ENCODE measurements around the gene FBLN1. TPM values are rescaled to one million over a fixed set of nuclear protein-coding genes. Genes with fewer than 3 reads are reported as not detected.

FBLN1 gene
- total and polyA plus RNA-seq, 2 of the 13 experiments (the other 11 are each of a cell fraction or from before 2014, with no cell fraction given), result 37.3 to 103 TPM

- TF ChIP-seq, protein P1, sequence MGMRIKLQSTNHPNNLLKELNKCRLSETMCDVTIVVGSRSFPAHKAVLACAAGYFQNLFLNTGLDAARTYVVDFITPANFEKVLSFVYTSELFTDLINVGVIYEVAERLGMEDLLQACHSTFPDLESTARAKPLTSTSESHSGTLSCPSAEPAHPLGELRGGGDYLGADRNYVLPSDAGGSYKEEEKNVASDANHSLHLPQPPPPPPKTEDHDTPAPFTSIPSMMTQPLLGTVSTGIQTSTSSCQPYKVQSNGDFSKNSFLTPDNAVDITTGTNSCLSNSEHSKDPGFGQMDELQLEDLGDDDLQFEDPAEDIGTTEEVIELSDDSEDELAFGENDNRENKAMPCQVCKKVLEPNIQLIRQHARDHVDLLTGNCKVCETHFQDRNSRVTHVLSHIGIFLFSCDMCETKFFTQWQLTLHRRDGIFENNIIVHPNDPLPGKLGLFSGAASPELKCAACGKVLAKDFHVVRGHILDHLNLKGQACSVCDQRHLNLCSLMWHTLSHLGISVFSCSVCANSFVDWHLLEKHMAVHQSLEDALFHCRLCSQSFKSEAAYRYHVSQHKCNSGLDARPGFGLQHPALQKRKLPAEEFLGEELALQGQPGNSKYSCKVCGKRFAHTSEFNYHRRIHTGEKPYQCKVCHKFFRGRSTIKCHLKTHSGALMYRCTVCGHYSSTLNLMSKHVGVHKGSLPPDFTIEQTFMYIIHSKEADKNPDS (CRISPR knock-in tag; IDR thresholded peaks at IDR 0.05), result no peak
- no peak for TF ChIP-seq RBM39 (IDR thresholded peaks at IDR 0.05; ENCODE audit: low read depth, low read length, poor library complexity, severe bottlenecking)
- no peak for TF ChIP-seq PTBP1 (IDR thresholded peaks at IDR 0.05; ENCODE audit: low read depth, low read length, poor library complexity, severe bottlenecking)
- TF ChIP-seq ZNF484 (CRISPR knock-in tag; IDR thresholded peaks at IDR 0.05; ENCODE audit: borderline replicate concordance, low read depth), result no peak
- no peak for TF ChIP-seq ZFAT (CRISPR knock-in tag; conservative IDR thresholded peaks at IDR 0.05)
- TF ChIP-seq HHEX (CRISPR knock-in tag; IDR thresholded peaks at IDR 0.05), result 0 out of 2 replicates have a peak, but pooled peaks have one; percentile 22
- 0 out of 2 replicates have a peak, but pooled peaks have one; percentile 28 for TF ChIP-seq HMG20B (CRISPR knock-in tag; conservative IDR thresholded peaks at IDR 0.05)
- no peak for TF ChIP-seq ZNF841 (CRISPR knock-in tag; IDR thresholded peaks at IDR 0.05; ENCODE audit: borderline replicate concordance)
- TF ChIP-seq, protein P2, sequence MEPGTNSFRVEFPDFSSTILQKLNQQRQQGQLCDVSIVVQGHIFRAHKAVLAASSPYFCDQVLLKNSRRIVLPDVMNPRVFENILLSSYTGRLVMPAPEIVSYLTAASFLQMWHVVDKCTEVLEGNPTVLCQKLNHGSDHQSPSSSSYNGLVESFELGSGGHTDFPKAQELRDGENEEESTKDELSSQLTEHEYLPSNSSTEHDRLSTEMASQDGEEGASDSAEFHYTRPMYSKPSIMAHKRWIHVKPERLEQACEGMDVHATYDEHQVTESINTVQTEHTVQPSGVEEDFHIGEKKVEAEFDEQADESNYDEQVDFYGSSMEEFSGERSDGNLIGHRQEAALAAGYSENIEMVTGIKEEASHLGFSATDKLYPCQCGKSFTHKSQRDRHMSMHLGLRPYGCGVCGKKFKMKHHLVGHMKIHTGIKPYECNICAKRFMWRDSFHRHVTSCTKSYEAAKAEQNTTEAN (CRISPR knock-in tag; conservative IDR thresholded peaks at IDR 0.05), result no peak
- TF ChIP-seq PHF5A (CRISPR knock-in tag; IDR thresholded peaks at IDR 0.05; ENCODE audit: low read depth, unreplicated experiment), result no peak
- peak; percentile 62; the same call in 1 of the 2 replicates for TF ChIP-seq HNF4A (CRISPR knock-in tag; IDR thresholded peaks at IDR 0.05)
- no peak for TF ChIP-seq ZSCAN20 (CRISPR knock-in tag; IDR thresholded peaks at IDR 0.05; ENCODE audit: borderline replicate concordance)
- TF ChIP-seq, protein P3, sequence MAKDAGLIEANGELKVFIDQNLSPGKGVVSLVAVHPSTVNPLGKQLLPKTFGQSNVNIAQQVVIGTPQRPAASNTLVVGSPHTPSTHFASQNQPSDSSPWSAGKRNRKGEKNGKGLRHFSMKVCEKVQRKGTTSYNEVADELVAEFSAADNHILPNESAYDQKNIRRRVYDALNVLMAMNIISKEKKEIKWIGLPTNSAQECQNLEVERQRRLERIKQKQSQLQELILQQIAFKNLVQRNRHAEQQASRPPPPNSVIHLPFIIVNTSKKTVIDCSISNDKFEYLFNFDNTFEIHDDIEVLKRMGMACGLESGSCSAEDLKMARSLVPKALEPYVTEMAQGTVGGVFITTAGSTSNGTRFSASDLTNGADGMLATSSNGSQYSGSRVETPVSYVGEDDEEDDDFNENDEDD (CRISPR knock-in tag; IDR thresholded peaks at IDR 0.05; ENCODE audit: borderline replicate concordance), result peak; percentile 43; the same call in 1 of the 2 replicates
- TF ChIP-seq HMGA1 (CRISPR knock-in tag; conservative IDR thresholded peaks at IDR 0.05), result no peak
- peak; percentile 85 for TF ChIP-seq ZFX (CRISPR knock-in tag; IDR thresholded peaks at IDR 0.05; ENCODE audit: low read depth)
- TF ChIP-seq CCAR2 (optimal IDR thresholded peaks at IDR 0.05; ENCODE audit: low read depth, low read length), result no peak
- TF ChIP-seq MTF2 (CRISPR knock-in tag; IDR thresholded peaks at IDR 0.05; ENCODE audit: borderline replicate concordance), result no peak
- TF ChIP-seq, protein P4, sequence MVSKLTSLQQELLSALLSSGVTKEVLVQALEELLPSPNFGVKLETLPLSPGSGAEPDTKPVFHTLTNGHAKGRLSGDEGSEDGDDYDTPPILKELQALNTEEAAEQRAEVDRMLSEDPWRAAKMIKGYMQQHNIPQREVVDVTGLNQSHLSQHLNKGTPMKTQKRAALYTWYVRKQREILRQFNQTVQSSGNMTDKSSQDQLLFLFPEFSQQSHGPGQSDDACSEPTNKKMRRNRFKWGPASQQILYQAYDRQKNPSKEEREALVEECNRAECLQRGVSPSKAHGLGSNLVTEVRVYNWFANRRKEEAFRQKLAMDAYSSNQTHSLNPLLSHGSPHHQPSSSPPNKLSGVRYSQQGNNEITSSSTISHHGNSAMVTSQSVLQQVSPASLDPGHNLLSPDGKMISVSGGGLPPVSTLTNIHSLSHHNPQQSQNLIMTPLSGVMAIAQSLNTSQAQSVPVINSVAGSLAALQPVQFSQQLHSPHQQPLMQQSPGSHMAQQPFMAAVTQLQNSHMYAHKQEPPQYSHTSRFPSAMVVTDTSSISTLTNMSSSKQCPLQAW (CRISPR knock-in tag; IDR thresholded peaks at IDR 0.05), result peak; percentile 26; the same call in 1 of the 2 replicates
- TF ChIP-seq, protein P5, sequence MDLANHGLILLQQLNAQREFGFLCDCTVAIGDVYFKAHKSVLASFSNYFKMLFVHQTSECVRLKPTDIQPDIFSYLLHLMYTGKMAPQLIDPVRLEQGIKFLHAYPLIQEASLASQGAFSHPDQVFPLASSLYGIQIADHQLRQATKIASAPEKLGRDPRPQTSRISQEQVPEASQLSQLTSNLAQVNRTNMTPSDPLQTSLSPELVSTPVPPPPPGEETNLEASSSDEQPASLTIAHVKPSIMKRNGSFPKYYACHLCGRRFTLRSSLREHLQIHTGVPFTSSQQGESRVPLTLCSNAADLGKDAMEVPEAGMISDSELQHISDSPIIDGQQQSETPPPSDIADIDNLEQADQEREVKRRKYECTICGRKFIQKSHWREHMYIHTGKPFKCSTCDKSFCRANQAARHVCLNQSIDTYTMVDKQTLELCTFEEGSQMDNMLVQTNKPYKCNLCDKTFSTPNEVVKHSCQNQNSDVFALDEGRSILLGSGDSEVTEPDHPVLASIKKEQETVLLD (CRISPR knock-in tag; IDR thresholded peaks at IDR 0.05; ENCODE audit: low read depth), result no peak
- TF ChIP-seq TEAD3 (CRISPR knock-in tag; optimal IDR thresholded peaks at IDR 0.05; ENCODE audit: borderline replicate concordance), result peak; percentile 53
- TF ChIP-seq POLR2A (IDR thresholded peaks at IDR 0.05; ENCODE audit: insufficient read depth in 1 of 2, low read depth in 2 of 2, low read length in 2 of 2), result no peak
- TF ChIP-seq MYNN (CRISPR knock-in tag; IDR thresholded peaks at IDR 0.05; ENCODE audit: low read depth), result no peak
Measured at GRCh38 chr22:45629469-45630089, 126.9 kb downstream of the FBLN1 start (continued).

All from HepG2 (cell line).